Keratinocyte (primary cell): ENCODE data around the gene CTDSP1. TPM values are rescaled to one million over a fixed set of nuclear protein-coding genes. Genes with fewer than 3 reads are reported as not detected.

Experiments used
- DNase-seq: peaks from one replicate; pipeline ENCODE4 v3.0.0-alpha.2; 2011; ENCODE audit warnings: low read depth, missing footprints, low spot score
- FAIRE-seq: peaks from 2 replicates; lab custom pipeline; 2011; peaks lifted over from hg19 to GRCh38; lab: Jason Lieb, UNC
- H2AFZ ChIP-seq: 2 replicates; pipeline ENCODE4 v1.6.0; 2012; ENCODE audit warnings: low read length, control low read depth, inconsistent platforms; ENCODE audit not compliant: control insufficient read depth
- H3K27ac ChIP-seq: 2 replicates; pipeline ENCODE4 v1.5.1; 2011; ENCODE audit warnings: low read length; ENCODE audit not compliant: control insufficient read depth, insufficient read depth
- H3K27me3 ChIP-seq: 3 replicates; pipeline ENCODE4 v1.6.0; 2011; ENCODE audit warnings: low read length; ENCODE audit not compliant: control insufficient read depth, insufficient read depth; ENCODE audit errors: extremely low read depth
- H3K36me3 ChIP-seq, 2 experiments: 2 replicates in 1 of 2; 3 replicates in 1 of 2; pipeline ENCODE4 v1.5.1; 2011; ENCODE audit warnings: low read length in 2 of 2, mild to moderate bottlenecking in 1 of 2; ENCODE audit not compliant: control insufficient read depth in 2 of 2, insufficient read depth in 2 of 2; ENCODE audit errors: extremely low read depth in 1 of 2
- H3K4me1 ChIP-seq: 3 replicates; pipeline ENCODE4 v1.5.1; 2011; ENCODE audit warnings: low read length; ENCODE audit not compliant: control insufficient read depth, insufficient read depth; ENCODE audit errors: extremely low read depth
- H3K4me2 ChIP-seq: 3 replicates; pipeline ENCODE4 v1.6.0; 2011; ENCODE audit warnings: low read depth, low read length; ENCODE audit not compliant: control insufficient read depth, insufficient read depth; ENCODE audit errors: extremely low read depth
- H3K4me3 ChIP-seq, 3 experiments: fragments of 200-600 bp in 1 of 3; sonication (generic) in 1 of 3; 2 replicates in 2 of 3; 3 replicates in 1 of 3; pipeline ENCODE4 v1.5.1; 2011 to 2016; ENCODE audit warnings: low read length in 3 of 3, mild to moderate bottlenecking in 3 of 3, control low read depth in 2 of 3, inconsistent platforms in 1 of 3, low read depth in 1 of 3, mixed read lengths in 1 of 3, mixed run types in 1 of 3, moderate library complexity in 1 of 3; ENCODE audit not compliant: control insufficient read depth in 2 of 3, insufficient read depth in 2 of 3; ENCODE audit errors: extremely low read depth in 1 of 3
- H3K79me2 ChIP-seq: 2 replicates; pipeline ENCODE4 v1.6.0; 2012; ENCODE audit warnings: low read length; ENCODE audit not compliant: control insufficient read depth, insufficient read depth
- H3K9ac ChIP-seq: 3 replicates; pipeline ENCODE4 v1.6.0; 2011; ENCODE audit warnings: low read length; ENCODE audit not compliant: control insufficient read depth, insufficient read depth; ENCODE audit errors: extremely low read depth
- H3K9me1 ChIP-seq: 3 replicates; pipeline ENCODE4 v1.6.0; 2011; ENCODE audit warnings: low read length; ENCODE audit not compliant: control insufficient read depth, insufficient read depth; ENCODE audit errors: extremely low read depth
- H3K9me3 ChIP-seq: 2 replicates; pipeline ENCODE4 v1.5.1; 2012; ENCODE audit warnings: low read depth, low read length; ENCODE audit not compliant: control insufficient read depth
- H4K20me1 ChIP-seq: 3 replicates; pipeline ENCODE4 v1.6.0; 2011; ENCODE audit warnings: low read length; ENCODE audit not compliant: control insufficient read depth, insufficient read depth; ENCODE audit errors: extremely low read depth
- EZH2 ChIP-seq: IDR thresholded peaks from one replicate; pipeline ENCODE4 v1.6.1; 2012; ENCODE audit warnings: inconsistent platforms, mild to moderate bottlenecking, low read length, moderate library complexity
- dilution Hi-C: fragments of 300-500 bp; cut with MboI; formaldehyde crosslinking; loops from one replicate; pipeline ENCODE4 v1.7.0; 2020; ENCODE audit warnings: low sequenced_read_pairs; ENCODE audit not compliant: extremely low pct_ligation_motif_present
- polyA plus RNA-seq, 5 experiments: library from polyadenylated mRNA; depleted of rRNA in 3 of 5; stranded (reverse) in 3 of 5; stranded (forward) in 1 of 5; unstranded in 1 of 5; fragments of >200 nt; gene quantifications; 1 replicate in 1 of 5; 2 replicates in 3 of 5; 3 replicates in 1 of 5; pipeline versions ENCODE4 v1.2.1 to v1.2.3, GENCODE V29; 2011 to 2012; ENCODE audit warnings: missing spikeins in 2 of 5, low read depth in 1 of 5, low replicate concordance in 1 of 5
- TF ChIP-seq, protein P1 (sequence below), 3 experiments: IDR thresholded peaks in 1 of 3; conservative IDR thresholded peaks in 1 of 3; optimal IDR thresholded peaks in 1 of 3; 2 replicates in 2 of 3; 3 replicates in 1 of 3; pipeline versions ENCODE3 to v1.5.1; 2011; ENCODE audit warnings: low read length in 3 of 3, mild to moderate bottlenecking in 3 of 3, moderate library complexity in 2 of 3, control low read depth in 1 of 3, inconsistent platforms in 1 of 3; ENCODE audit not compliant: insufficient read depth in 2 of 3; ENCODE audit errors: extremely low read depth in 1 of 3

Gene CTDSP1
- polyA plus RNA-seq, 1 donor (not counting 4 experiments of a cell fraction or from before 2014, with no cell fraction given), result 38.7 TPM

DNA sequence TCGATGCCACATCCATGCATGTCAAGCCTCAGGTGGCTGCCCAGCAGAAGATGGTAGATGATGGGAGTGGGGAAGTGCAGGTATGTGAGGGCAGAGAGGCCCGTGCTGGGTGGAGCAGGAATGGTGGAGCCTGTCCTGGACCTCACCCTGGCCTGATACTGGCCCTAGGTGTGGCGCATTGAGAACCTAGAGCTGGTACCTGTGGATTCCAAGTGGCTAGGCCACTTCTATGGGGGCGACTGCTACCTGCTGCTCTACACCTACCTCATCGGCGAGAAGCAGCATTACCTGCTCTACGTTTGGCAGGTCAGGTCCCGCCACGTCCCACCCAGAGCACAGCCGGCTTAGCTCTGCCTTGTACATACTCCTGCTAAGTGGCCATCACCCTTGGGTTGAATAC is 32.2 kb downstream of the CTDSP1 start:
- Histone ChIP-seq H3K36me3 (no peaks in the 10 kb centered on the region), H3K27ac (no peak overlapping the region), H3K9ac (no peak overlapping the region), H2AFZ (no peak overlapping the region), H3K9me3 (no peaks in the 10 kb centered on the region), H4K20me1 (no peaks in the 10 kb centered on the region), H3K27me3 (peaks cover 7% of the 10 kb centered on the region), H3K4me3 (no peak overlapping the region), H3K4me1 (no peaks in the 10 kb centered on the region), H3K79me2 (no peaks in the 10 kb centered on the region), H3K9me1 (no peaks in the 10 kb centered on the region), H3K4me2 (no peak overlapping the region)
- no peak for DNase-seq
- TF ChIP-seq EZH2, result no peak
- TF ChIP-seq, protein P1, sequence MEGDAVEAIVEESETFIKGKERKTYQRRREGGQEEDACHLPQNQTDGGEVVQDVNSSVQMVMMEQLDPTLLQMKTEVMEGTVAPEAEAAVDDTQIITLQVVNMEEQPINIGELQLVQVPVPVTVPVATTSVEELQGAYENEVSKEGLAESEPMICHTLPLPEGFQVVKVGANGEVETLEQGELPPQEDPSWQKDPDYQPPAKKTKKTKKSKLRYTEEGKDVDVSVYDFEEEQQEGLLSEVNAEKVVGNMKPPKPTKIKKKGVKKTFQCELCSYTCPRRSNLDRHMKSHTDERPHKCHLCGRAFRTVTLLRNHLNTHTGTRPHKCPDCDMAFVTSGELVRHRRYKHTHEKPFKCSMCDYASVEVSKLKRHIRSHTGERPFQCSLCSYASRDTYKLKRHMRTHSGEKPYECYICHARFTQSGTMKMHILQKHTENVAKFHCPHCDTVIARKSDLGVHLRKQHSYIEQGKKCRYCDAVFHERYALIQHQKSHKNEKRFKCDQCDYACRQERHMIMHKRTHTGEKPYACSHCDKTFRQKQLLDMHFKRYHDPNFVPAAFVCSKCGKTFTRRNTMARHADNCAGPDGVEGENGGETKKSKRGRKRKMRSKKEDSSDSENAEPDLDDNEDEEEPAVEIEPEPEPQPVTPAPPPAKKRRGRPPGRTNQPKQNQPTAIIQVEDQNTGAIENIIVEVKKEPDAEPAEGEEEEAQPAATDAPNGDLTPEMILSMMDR (optimal IDR thresholded peaks at IDR 0.05 in 1 of 3, IDR thresholded peaks at IDR 0.05 in 1 of 3, conservative IDR thresholded peaks at IDR 0.05 in 1 of 3; ENCODE audit: extremely low read depth in 1 of 3, insufficient read depth in 2 of 3, low read length in 3 of 3), result no peak
- dilution Hi-C loops, result no loop called here
- no peak for FAIRE-seq

DNA sequence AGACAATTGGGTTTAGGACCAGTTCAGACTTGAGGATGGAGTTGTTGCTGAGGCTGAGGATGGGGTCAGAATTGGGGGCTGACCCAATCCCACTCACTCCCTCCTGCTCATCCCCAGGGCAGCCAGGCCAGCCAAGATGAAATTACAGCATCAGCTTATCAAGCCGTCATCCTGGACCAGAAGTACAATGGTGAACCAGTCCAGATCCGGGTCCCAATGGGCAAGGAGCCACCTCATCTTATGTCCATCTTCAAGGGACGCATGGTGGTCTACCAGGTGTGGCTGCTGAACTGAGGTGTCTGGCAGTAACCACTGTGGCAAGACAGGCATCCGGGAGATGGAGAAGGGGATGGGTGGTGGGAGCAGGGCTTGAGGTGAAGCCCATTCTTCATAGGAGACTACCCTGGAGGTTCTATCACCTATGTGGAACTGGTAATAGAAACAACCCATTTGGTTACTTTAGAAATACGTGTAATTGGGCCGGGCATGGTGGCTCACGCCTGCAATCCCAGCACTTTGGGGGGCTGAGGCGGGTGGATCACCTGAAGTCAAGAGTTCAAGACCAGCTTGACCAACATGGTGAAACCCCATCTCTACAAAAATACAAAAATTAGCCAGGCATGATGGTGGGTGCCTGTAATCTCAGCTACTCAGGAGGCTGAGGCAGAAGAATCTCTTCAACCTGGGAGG is 33.2 kb downstream of the CTDSP1 start:
- H3K4me3 ChIP-seq, result no peak overlapping the region
- no peak overlapping the region for H3K4me2 ChIP-seq
- H3K27ac ChIP-seq, result no peak overlapping the region
- TF ChIP-seq EZH2, result no peak
- TF ChIP-seq, protein P1 (optimal IDR thresholded peaks at IDR 0.05 in 1 of 3, IDR thresholded peaks at IDR 0.05 in 1 of 3, conservative IDR thresholded peaks at IDR 0.05 in 1 of 3; ENCODE audit: extremely low read depth in 1 of 3, insufficient read depth in 2 of 3, low read length in 3 of 3), result no peak
- no peaks in the 10 kb centered on the region for H3K36me3 ChIP-seq
- no peak overlapping the region for H3K9ac ChIP-seq
- no peaks in the 10 kb centered on the region for H3K4me1 ChIP-seq
- no peak overlapping the region for H2AFZ ChIP-seq
- peaks cover 7% of the 10 kb centered on the region for H3K27me3 ChIP-seq
- no peaks in the 10 kb centered on the region for H3K9me1 ChIP-seq
- no peaks in the 10 kb centered on the region for H3K9me3 ChIP-seq
- no peak for DNase-seq
- no peaks in the 10 kb centered on the region for H4K20me1 ChIP-seq
- dilution Hi-C loops, result no loop called here
- H3K79me2 ChIP-seq, result no peaks in the 10 kb centered on the region
- no peak for FAIRE-seq
